Measurements from ENCODE around the gene DBF4B. TPM values are rescaled to one million over a fixed set of nuclear protein-coding genes. Genes with fewer than 3 reads are reported as not detected.

DBF4B gene
- total and polyA plus RNA-seq, 2 of the 13 experiments (the other 11 are each of a cell fraction or from before 2014, with no cell fraction given): 11.7 to 13.2 TPM

DNA sequence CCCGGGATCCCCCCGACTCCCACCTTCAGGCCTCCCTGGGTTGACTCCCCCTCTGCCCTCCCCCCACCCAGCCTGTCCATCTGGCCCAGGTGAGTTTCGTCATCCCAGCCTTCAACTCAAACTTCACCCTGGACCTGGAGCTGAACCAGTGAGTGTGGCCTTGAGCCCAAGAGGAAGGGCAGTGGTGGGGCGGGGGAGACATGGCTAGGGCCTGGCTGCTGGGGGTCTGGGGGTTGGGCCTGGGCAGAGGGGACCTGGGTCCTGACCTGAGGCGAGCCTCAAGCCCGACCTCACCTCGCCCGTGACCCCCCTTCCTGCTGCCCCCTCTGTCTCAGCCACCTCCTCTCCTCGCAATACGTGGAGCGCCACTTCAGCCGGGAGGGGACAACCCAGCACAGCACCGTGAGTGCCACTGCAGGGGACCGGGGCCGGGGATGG, 61.2 kb downstream of the DBF4B start (continued):
- TF ChIP-seq, protein P1, sequence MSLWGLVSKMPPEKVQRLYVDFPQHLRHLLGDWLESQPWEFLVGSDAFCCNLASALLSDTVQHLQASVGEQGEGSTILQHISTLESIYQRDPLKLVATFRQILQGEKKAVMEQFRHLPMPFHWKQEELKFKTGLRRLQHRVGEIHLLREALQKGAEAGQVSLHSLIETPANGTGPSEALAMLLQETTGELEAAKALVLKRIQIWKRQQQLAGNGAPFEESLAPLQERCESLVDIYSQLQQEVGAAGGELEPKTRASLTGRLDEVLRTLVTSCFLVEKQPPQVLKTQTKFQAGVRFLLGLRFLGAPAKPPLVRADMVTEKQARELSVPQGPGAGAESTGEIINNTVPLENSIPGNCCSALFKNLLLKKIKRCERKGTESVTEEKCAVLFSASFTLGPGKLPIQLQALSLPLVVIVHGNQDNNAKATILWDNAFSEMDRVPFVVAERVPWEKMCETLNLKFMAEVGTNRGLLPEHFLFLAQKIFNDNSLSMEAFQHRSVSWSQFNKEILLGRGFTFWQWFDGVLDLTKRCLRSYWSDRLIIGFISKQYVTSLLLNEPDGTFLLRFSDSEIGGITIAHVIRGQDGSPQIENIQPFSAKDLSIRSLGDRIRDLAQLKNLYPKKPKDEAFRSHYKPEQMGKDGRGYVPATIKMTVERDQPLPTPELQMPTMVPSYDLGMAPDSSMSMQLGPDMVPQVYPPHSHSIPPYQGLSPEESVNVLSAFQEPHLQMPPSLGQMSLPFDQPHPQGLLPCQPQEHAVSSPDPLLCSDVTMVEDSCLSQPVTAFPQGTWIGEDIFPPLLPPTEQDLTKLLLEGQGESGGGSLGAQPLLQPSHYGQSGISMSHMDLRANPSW (CRISPR knock-in tag; IDR thresholded peaks at IDR 0.05; ENCODE audit: borderline replicate concordance): no peak
- TF ChIP-seq SIN3B (IDR thresholded peaks at IDR 0.05; ENCODE audit: low read length): no peak
- no peak for TF ChIP-seq SIX4 (CRISPR knock-in tag; IDR thresholded peaks at IDR 0.05)
- no peak for TF ChIP-seq IKZF1 (IDR thresholded peaks at IDR 0.05)
- TF ChIP-seq IRF2 (CRISPR knock-in tag; IDR thresholded peaks at IDR 0.05): no peak
- TF ChIP-seq MLLT10 (CRISPR knock-in tag; IDR thresholded peaks at IDR 0.05): no peak
- TF ChIP-seq ZNF562 (CRISPR knock-in tag; IDR thresholded peaks at IDR 0.05; ENCODE audit: borderline replicate concordance): no peak
- no peak for TF ChIP-seq CAMTA2 (CRISPR knock-in tag; IDR thresholded peaks at IDR 0.05; ENCODE audit: borderline replicate concordance)
- TF ChIP-seq ELF4 (CRISPR knock-in tag; IDR thresholded peaks at IDR 0.05; ENCODE audit: borderline replicate concordance): no peak
- TF ChIP-seq ATF1 (CRISPR knock-in tag; IDR thresholded peaks at IDR 0.05): no peak
- no peak for TF ChIP-seq CREM (IDR thresholded peaks at IDR 0.05)
- TF ChIP-seq CREM (CRISPR knock-in tag; IDR thresholded peaks at IDR 0.05): no peak
- no peak for TF ChIP-seq ZFP62 (CRISPR knock-in tag; IDR thresholded peaks at IDR 0.05)
- no peak for TF ChIP-seq ZSCAN20 (CRISPR knock-in tag; IDR thresholded peaks at IDR 0.05; ENCODE audit: borderline replicate concordance)
- TF ChIP-seq ETV5 (CRISPR knock-in tag; IDR thresholded peaks at IDR 0.05; ENCODE audit: borderline replicate concordance): no peak
- TF ChIP-seq TOE1 (CRISPR knock-in tag; IDR thresholded peaks at IDR 0.05): no peak
- 0 out of 2 replicates have a peak, but pooled peaks have one; percentile 7 for TF ChIP-seq ZNF788 (CRISPR knock-in tag; IDR thresholded peaks at IDR 0.05; ENCODE audit: borderline replicate concordance)
- peak; percentile 58 for TF ChIP-seq ZMYM4 (CRISPR knock-in tag; IDR thresholded peaks at IDR 0.05)
- TF ChIP-seq, protein P2, sequence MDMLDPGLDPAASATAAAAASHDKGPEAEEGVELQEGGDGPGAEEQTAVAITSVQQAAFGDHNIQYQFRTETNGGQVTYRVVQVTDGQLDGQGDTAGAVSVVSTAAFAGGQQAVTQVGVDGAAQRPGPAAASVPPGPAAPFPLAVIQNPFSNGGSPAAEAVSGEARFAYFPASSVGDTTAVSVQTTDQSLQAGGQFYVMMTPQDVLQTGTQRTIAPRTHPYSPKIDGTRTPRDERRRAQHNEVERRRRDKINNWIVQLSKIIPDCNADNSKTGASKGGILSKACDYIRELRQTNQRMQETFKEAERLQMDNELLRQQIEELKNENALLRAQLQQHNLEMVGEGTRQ (IDR thresholded peaks at IDR 0.05; ENCODE audit: low read depth, low read length): no peak
- TF ChIP-seq, protein P2 (CRISPR knock-in tag; IDR thresholded peaks at IDR 0.05; ENCODE audit: borderline replicate concordance): no peak
- TF ChIP-seq, protein P3, sequence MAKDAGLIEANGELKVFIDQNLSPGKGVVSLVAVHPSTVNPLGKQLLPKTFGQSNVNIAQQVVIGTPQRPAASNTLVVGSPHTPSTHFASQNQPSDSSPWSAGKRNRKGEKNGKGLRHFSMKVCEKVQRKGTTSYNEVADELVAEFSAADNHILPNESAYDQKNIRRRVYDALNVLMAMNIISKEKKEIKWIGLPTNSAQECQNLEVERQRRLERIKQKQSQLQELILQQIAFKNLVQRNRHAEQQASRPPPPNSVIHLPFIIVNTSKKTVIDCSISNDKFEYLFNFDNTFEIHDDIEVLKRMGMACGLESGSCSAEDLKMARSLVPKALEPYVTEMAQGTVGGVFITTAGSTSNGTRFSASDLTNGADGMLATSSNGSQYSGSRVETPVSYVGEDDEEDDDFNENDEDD (CRISPR knock-in tag; IDR thresholded peaks at IDR 0.05; ENCODE audit: borderline replicate concordance): no peak
- TF ChIP-seq PAWR (CRISPR knock-in tag; IDR thresholded peaks at IDR 0.05; ENCODE audit: borderline replicate concordance): no peak
- TF ChIP-seq POLR2G (IDR thresholded peaks at IDR 0.05; ENCODE audit: low read depth, low read length): no peak
- TF ChIP-seq SAP130 (CRISPR knock-in tag; IDR thresholded peaks at IDR 0.05; ENCODE audit: low read depth): peak; percentile 44
- no peak for TF ChIP-seq GATA4 (IDR thresholded peaks at IDR 0.05; ENCODE audit: borderline replicate concordance, low read depth)
- TF ChIP-seq, protein P4, sequence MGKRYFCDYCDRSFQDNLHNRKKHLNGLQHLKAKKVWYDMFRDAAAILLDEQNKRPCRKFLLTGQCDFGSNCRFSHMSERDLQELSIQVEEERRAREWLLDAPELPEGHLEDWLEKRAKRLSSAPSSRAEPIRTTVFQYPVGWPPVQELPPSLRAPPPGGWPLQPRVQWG (CRISPR knock-in tag; IDR thresholded peaks at IDR 0.05; ENCODE audit: borderline replicate concordance, low read depth): no peak
- TF ChIP-seq TEAD2 (CRISPR knock-in tag; IDR thresholded peaks at IDR 0.05): no peak
- no peak for TF ChIP-seq WIZ (CRISPR knock-in tag; IDR thresholded peaks at IDR 0.05)

Measured in HepG2 (cell line).